Activated T-helper 1 cell treated with anti-CD3 and anti-CD28 coated beads, Interleukin-12 subunit alpha, Interleukin-12 subunit beta, Interleukin-2, Interleukin-4 antibody, amounts not matched to agents 30 ng/mL and 10 ng/mL and 1 ng/mL, durations not matched to agents 14 hours and 24 hours and 36 hours (primary cell): ENCODE data around the gene SOS2. TPM values are rescaled to one million over a fixed set of nuclear protein-coding genes. Genes with fewer than 3 reads are reported as not detected.

Experiments
- DNase-seq: peaks from one replicate; pipeline ENCODE4 v3.0.0; 2021; ENCODE audit warnings: low spot score
- H3K27ac Mint-ChIP-seq: one replicate; pipeline ENCODE4 v1.8.0; 2021; ENCODE audit warnings: mild to moderate bottlenecking, mixed read lengths
- H3K27me3 Mint-ChIP-seq: one replicate; pipeline ENCODE4 v1.8.0; 2022; ENCODE audit warnings: mild to moderate bottlenecking, moderate library complexity, mixed read lengths; ENCODE audit not compliant: insufficient read depth
- H3K36me3 Mint-ChIP-seq: one replicate; pipeline ENCODE4 v1.8.0; 2021; ENCODE audit warnings: low read depth, mixed read lengths
- H3K4me1 Mint-ChIP-seq: one replicate; pipeline ENCODE4 v1.8.0; 2021; ENCODE audit warnings: low read depth, mixed read lengths
- H3K4me3 Mint-ChIP-seq: one replicate; pipeline ENCODE4 v1.8.0; 2021; ENCODE audit warnings: mild to moderate bottlenecking, moderate library complexity, mixed read lengths
- H3K9me3 Mint-ChIP-seq: one replicate; pipeline ENCODE4 v1.8.0; 2021; ENCODE audit warnings: mixed read lengths
- intact Hi-C: fragments of 100-400 bp; cut with micrococcal nuclease; formaldehyde crosslinking; loops from one replicate; pipeline ENCODE4 v1.15.1; 2024
- total RNA-seq: library from RNA; stranded (reverse); gene quantifications from 2 replicates; pipeline ENCODE4 v1.2.3, GENCODE V29; 2022

SOS2 gene
- total RNA-seq, 1 donor from 2014 or later, result 19.9 TPM

- Mint-ChIP-seq H3K27ac (peak overlapping the region; percentile 68), H3K4me3 (peak overlapping the region; percentile 56), H3K9me3 (no peaks in the 10 kb centered on the region), H3K36me3 (peaks cover 24% of the 10 kb centered on the region), H3K4me1 (peaks cover 43% of the 10 kb centered on the region), H3K27me3 (no peaks in the 10 kb centered on the region)
- no peak for DNase-seq
- intact Hi-C loops, result no loop called here
These were observed 127.8 kb downstream of the SOS2 start for GRCh38 chr14:50103558-50103957.

DNA sequence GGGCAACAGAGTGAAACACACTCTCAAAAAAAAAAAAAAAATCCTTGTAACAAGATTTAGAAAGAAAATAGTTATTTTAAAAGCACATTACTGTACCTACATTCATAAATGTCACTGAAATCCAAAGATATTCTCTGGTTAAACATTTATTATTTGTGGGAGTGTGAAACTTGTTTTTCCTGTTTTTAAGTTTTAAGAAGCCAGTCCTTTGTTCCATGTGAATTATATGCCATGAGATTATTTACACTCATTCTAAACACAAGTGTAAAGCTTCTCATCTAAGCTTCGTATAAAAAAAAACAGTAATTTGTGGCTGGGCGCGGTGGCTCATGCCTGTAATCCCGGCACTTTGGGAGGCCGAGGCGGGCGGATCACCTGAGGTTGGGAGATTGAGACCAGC is 130.0 kb downstream of the SOS2 start:
- Mint-ChIP-seq H3K27me3 (peaks cover 3% of the 10 kb centered on the region), H3K4me3 (no peak overlapping the region), H3K4me1 (peaks cover 54% of the 10 kb centered on the region), H3K36me3 (peaks cover 19% of the 10 kb centered on the region), H3K9me3 (no peaks in the 10 kb centered on the region), H3K27ac (no peak overlapping the region)
- intact Hi-C loops, result no loop called here
- no peak for DNase-seq

- no peak for DNase-seq
- Mint-ChIP-seq H3K4me1 (peaks cover 60% of the 10 kb centered on the region), H3K9me3 (no peaks in the 10 kb centered on the region), H3K27me3 (peaks cover 3% of the 10 kb centered on the region), H3K36me3 (peaks cover 23% of the 10 kb centered on the region), H3K27ac (no peak overlapping the region), H3K4me3 (no peak overlapping the region)
- intact Hi-C loops, result no loop called here
These were observed 130.6 kb downstream of the SOS2 start for GRCh38 chr14:50100805-50101204.

- Mint-ChIP-seq H3K4me1 (peaks cover 55% of the 10 kb centered on the region), H3K4me3 (no peak overlapping the region), H3K27me3 (peaks cover 3% of the 10 kb centered on the region), H3K27ac (peak overlapping the region; percentile 14), H3K36me3 (peaks cover 25% of the 10 kb centered on the region), H3K9me3 (no peaks in the 10 kb centered on the region)
- DNase-seq, result no peak
- intact Hi-C loops, result no loop called here
These were observed 132.0 kb downstream of the SOS2 start for GRCh38 chr14:50099335-50099734.

- DNase-seq, result no peak
- Mint-ChIP-seq H3K9me3 (no peaks in the 10 kb centered on the region), H3K4me1 (peaks cover 59% of the 10 kb centered on the region), H3K36me3 (peaks cover 27% of the 10 kb centered on the region), H3K27ac (peak overlapping the region; percentile 46), H3K4me3 (peak overlapping the region; percentile 31), H3K27me3 (peaks cover 3% of the 10 kb centered on the region)
- intact Hi-C loops, result loop anchor here (1.0 kb wide), 2 partner anchors 9 to 13 kb away; no protein-coding TSS in a partner anchor
These were observed 135.5 kb downstream of the SOS2 start for GRCh38 chr14:50095895-50096294.

- H3K27ac Mint-ChIP-seq, result peak overlapping the region; percentile 40
- peaks cover 50% of the 10 kb centered on the region for H3K4me1 Mint-ChIP-seq
- no peak for DNase-seq
- H3K4me3 Mint-ChIP-seq, result no peak overlapping the region
- intact Hi-C loops, result no loop called here
- peaks cover 25% of the 10 kb centered on the region for H3K36me3 Mint-ChIP-seq
- no peaks in the 10 kb centered on the region for H3K9me3 Mint-ChIP-seq
- peaks cover 3% of the 10 kb centered on the region for H3K27me3 Mint-ChIP-seq
These were observed 137.2 kb downstream of the SOS2 start for GRCh38 chr14:50094056-50094755.

DNA sequence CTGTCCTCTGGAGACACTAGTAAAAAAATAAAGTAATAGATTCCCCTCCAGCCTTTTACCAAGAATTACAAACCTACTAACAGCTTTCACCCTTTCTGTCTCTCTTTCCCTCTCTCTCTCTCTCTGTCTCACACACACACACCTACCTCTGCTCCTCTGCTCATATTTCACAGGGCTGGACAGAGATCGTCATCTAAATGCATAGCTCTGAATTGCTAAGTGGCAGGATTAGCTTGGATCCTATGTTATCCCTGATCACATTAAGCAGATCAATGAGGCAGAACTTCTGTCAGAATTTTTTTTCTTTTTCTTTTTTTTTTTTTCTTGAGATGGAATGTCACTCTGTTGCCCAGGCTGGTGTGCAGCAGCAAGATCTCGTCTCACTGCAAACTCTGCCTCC is 137.9 kb downstream of the SOS2 start:
- Mint-ChIP-seq H3K27ac (peak overlapping the region; percentile 41), H3K4me1 (peaks cover 54% of the 10 kb centered on the region), H3K27me3 (peaks cover 3% of the 10 kb centered on the region), H3K36me3 (peaks cover 25% of the 10 kb centered on the region), H3K4me3 (no peak overlapping the region), H3K9me3 (no peaks in the 10 kb centered on the region)
- DNase-seq, result no peak
- intact Hi-C loops, result no loop called here

- no peak overlapping the region for H3K27ac Mint-ChIP-seq
- DNase-seq, result no peak
- H3K4me3 Mint-ChIP-seq, result no peak overlapping the region
- intact Hi-C loops, result no loop called here
- H3K4me1 Mint-ChIP-seq, result peaks cover 64% of the 10 kb centered on the region
- peaks cover 3% of the 10 kb centered on the region for H3K27me3 Mint-ChIP-seq
- peaks cover 26% of the 10 kb centered on the region for H3K36me3 Mint-ChIP-seq
- no peaks in the 10 kb centered on the region for H3K9me3 Mint-ChIP-seq
These were observed 139.3 kb downstream of the SOS2 start for GRCh38 chr14:50092006-50092555.

GRCh38 chr14:50091240-50091913 is 140.0 kb downstream of the SOS2 start:
- H3K27ac Mint-ChIP-seq, result no peak overlapping the region
- no peak for DNase-seq
- intact Hi-C loops, result no loop called here
- H3K4me1 Mint-ChIP-seq, result peaks cover 60% of the 10 kb centered on the region
- no peaks in the 10 kb centered on the region for H3K27me3 Mint-ChIP-seq
- no peaks in the 10 kb centered on the region for H3K9me3 Mint-ChIP-seq
- no peak overlapping the region for H3K4me3 Mint-ChIP-seq
- peaks cover 22% of the 10 kb centered on the region for H3K36me3 Mint-ChIP-seq

DNA sequence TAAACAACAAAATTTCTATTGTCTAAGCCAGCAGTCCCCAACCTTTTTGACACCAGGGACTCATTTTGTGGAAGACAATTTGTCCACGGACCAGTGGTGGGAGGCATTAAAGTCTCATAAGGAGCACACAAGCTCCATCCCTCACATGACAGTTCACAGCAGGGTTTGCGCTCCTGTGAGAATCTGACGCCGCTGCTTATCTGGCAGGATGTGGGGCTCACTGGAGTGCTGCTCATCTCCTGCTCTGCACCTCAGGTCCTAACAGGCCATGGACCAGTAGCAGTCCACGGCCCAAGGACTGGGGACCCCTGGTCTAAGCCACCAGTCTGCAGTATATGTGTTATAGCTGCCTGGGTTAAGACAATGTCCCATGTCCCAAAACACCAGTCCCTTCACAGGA is 142.2 kb downstream of the SOS2 start:
- H3K27ac Mint-ChIP-seq, result no peak overlapping the region
- no peaks in the 10 kb centered on the region for H3K27me3 Mint-ChIP-seq
- H3K4me3 Mint-ChIP-seq, result no peak overlapping the region
- intact Hi-C loops, result no loop called here
- H3K36me3 Mint-ChIP-seq, result peaks cover 19% of the 10 kb centered on the region
- no peak for DNase-seq
- peaks cover 72% of the 10 kb centered on the region for H3K4me1 Mint-ChIP-seq
- H3K9me3 Mint-ChIP-seq, result no peaks in the 10 kb centered on the region

GRCh38 chr14:50088731-50089130 is 142.6 kb downstream of the SOS2 start:
- Mint-ChIP-seq H3K27ac (no peak overlapping the region), H3K4me1 (peaks cover 77% of the 10 kb centered on the region), H3K9me3 (no peaks in the 10 kb centered on the region), H3K27me3 (no peaks in the 10 kb centered on the region), H3K4me3 (no peak overlapping the region), H3K36me3 (peaks cover 19% of the 10 kb centered on the region)
- intact Hi-C loops, result no loop called here
- no peak for DNase-seq

- no peak for DNase-seq
- Mint-ChIP-seq H3K4me1 (peaks cover 77% of the 10 kb centered on the region), H3K4me3 (peak overlapping the region; percentile 41), H3K9me3 (no peaks in the 10 kb centered on the region), H3K36me3 (peaks cover 16% of the 10 kb centered on the region), H3K27me3 (no peaks in the 10 kb centered on the region), H3K27ac (peak overlapping the region; percentile 78)
- intact Hi-C loops, result no loop called here
These were observed 143.3 kb downstream of the SOS2 start for GRCh38 chr14:50088117-50088515.
